HEK293 (cell line): ENCODE measurements around the gene DEDD2.

ENCODE experiments used
- ZBTB17 ChIP-seq: fragments of 450-650 bp; formaldehyde crosslinking; IDR thresholded peaks from 2 replicates; pipeline ENCODE4 v1.5.1; 2016; ENCODE audit warnings: missing biosample characterization, missing genetic modification characterization
- ZBTB7A ChIP-seq: fragments of 450-650 bp; formaldehyde crosslinking; IDR thresholded peaks from 2 replicates; pipeline ENCODE4 v1.5.1; 2016; ENCODE audit warnings: low read depth, missing biosample characterization, missing genetic modification characterization
- ZNF335 ChIP-seq: fragments of 450-650 bp; formaldehyde crosslinking; conservative IDR thresholded peaks from 2 replicates; pipeline ENCODE4 v1.5.1; 2016; ENCODE audit warnings: missing biosample characterization, missing genetic modification characterization
- TF ChIP-seq, protein P1 (sequence below): fragments of 450-650 bp; formaldehyde crosslinking; IDR thresholded peaks from 2 replicates; pipeline ENCODE4 v1.5.1; 2016; ENCODE audit warnings: missing biosample characterization, missing genetic modification characterization

DNA sequence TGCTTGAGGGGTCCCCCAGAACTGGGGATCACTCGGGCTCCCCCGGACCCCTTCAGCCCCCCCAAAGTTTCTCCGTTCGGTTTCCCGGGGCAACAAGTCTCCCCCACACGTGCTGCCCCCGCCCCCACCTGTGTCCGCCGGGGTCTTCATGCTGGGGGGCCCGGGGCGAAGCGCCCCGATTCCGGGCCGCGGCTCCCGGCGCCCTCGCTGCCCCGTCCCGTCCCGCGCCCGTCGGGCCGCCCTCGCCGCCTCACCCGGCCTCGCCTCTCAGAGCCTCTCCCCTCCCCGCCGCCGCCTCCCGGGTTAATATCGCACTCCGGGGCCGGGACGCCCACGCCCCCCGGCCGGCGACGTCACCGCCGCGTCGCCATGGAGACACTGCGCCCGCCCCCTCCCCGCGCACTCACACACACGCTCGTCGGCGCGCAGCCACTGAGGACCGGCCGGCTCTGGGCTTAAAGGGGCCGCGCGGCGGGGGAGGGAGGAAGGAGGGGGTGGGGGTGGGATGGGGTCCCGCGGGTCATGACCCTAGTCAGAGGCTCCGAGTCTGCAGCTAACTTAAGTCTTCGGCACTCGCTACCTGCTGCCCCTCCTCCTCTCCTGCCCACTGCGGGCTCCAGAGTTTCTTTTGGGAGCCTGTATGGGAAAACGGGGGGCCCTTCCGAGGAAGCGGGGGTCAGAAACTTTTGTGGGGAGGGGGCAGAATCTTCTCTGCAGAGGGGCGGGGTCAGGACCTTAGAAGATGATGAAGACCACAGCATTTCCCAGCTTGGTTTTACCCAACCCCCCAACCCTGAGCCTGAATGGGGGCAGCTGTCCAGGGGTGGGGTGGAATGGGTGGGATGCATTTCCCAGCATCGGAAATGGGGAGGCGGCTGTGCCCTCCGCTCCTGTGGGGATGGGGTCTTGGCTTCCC, 37.6 kb upstream of the DEDD2 start, which contains the start of gene ERF:
- TF ChIP-seq, protein P1, sequence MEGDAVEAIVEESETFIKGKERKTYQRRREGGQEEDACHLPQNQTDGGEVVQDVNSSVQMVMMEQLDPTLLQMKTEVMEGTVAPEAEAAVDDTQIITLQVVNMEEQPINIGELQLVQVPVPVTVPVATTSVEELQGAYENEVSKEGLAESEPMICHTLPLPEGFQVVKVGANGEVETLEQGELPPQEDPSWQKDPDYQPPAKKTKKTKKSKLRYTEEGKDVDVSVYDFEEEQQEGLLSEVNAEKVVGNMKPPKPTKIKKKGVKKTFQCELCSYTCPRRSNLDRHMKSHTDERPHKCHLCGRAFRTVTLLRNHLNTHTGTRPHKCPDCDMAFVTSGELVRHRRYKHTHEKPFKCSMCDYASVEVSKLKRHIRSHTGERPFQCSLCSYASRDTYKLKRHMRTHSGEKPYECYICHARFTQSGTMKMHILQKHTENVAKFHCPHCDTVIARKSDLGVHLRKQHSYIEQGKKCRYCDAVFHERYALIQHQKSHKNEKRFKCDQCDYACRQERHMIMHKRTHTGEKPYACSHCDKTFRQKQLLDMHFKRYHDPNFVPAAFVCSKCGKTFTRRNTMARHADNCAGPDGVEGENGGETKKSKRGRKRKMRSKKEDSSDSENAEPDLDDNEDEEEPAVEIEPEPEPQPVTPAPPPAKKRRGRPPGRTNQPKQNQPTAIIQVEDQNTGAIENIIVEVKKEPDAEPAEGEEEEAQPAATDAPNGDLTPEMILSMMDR, result no peak
- no peak for TF ChIP-seq ZBTB17 (tag by site-specific recombination)
- no peak for TF ChIP-seq ZNF335 (tag by site-specific recombination)
- 0 out of 2 replicates have a peak, but pooled peaks have one; percentile 45 for TF ChIP-seq ZBTB7A (tag by site-specific recombination)
